ENCODE data around the gene SECISBP2L. TPM values are rescaled to one million over a fixed set of nuclear protein-coding genes. Genes with fewer than 3 reads are reported as not detected.
A peak's percentile ranks its signal among the peaks of the same experiment; 100 is the strongest.
"Not testable (repeated sequence)": the region's sequence is repeated elsewhere in the genome, so short reads cannot be mapped to it uniquely, and the experiment has no call there.

SECISBP2L gene
- 21.0 TPM for total RNA-seq

- ATAC-seq (peak; percentile 96), DNase-seq (ENCODE audit: low spot score) (peak; percentile 96)
Measured at GRCh38 chr15:49046220-49047102, at the start of gene SECISBP2L. TSS of gene SECISBP2L (minus strand) at chr15:49046446. CDS start at chr15:49046299, 147 bp downstream.

GRCh38 chr15:49094923-49095322 is 48.7 kb upstream of the SECISBP2L start:
- ATAC-seq: no peak
- no peak for DNase-seq (ENCODE audit: low spot score)

- DNase-seq (ENCODE audit: low spot score) (no peak), ATAC-seq (no peak)
Measured at GRCh38 chr15:49093252-49094105, 47.2 kb upstream of the SECISBP2L start.

GRCh38 chr15:49088996-49089395 is 42.8 kb upstream of the SECISBP2L start:
- no peak for ATAC-seq

GRCh38 chr15:49085696-49086459 is 39.6 kb upstream of the SECISBP2L start:
- ATAC-seq: no peak
- no peak for DNase-seq (ENCODE audit: low spot score)

More at GRCh38 chr15:49088996-49089395, 42.8 kb upstream of the SECISBP2L start:
- DNase-seq (ENCODE audit: low spot score): no peak

- no peak for ATAC-seq
Measured at GRCh38 chr15:49084285-49084570, 38.0 kb upstream of the SECISBP2L start.

GRCh38 chr15:49083401-49084284 is 37.4 kb upstream of the SECISBP2L start:
- no peak for ATAC-seq
- DNase-seq (ENCODE audit: low spot score): no peak

More at GRCh38 chr15:49084285-49084570, 38.0 kb upstream of the SECISBP2L start:
- DNase-seq (ENCODE audit: low spot score): no peak

GRCh38 chr15:49082960-49083359 is 36.7 kb upstream of the SECISBP2L start:
- DNase-seq (ENCODE audit: low spot score) (no peak), ATAC-seq (no peak)

- no peak for DNase-seq (ENCODE audit: low spot score)
- ATAC-seq: no peak
Measured at GRCh38 chr15:49079340-49080039, 33.2 kb upstream of the SECISBP2L start.

GRCh38 chr15:49075881-49076280 is 29.6 kb upstream of the SECISBP2L start:
- ATAC-seq (no peak), DNase-seq (ENCODE audit: low spot score) (no peak)

- ATAC-seq; DNase-seq (ENCODE audit: low spot score): not testable (repeated sequence)
Measured at GRCh38 chr15:49074589-49075287, 28.5 kb upstream of the SECISBP2L start.

- DNase-seq (ENCODE audit: low spot score) (no peak), ATAC-seq (no peak)
Measured at GRCh38 chr15:49066372-49066771, 20.1 kb upstream of the SECISBP2L start.

- DNase-seq (ENCODE audit: low spot score) (no peak), ATAC-seq (no peak)
Measured at GRCh38 chr15:49064884-49065283, 18.6 kb upstream of the SECISBP2L start.

GRCh38 chr15:49064281-49064653 is 18.0 kb upstream of the SECISBP2L start:
- ATAC-seq (no peak), DNase-seq (ENCODE audit: low spot score) (no peak)

- DNase-seq (ENCODE audit: low spot score): no peak
- no peak for ATAC-seq
Measured at GRCh38 chr15:49063402-49064280, 17.4 kb upstream of the SECISBP2L start.

GRCh38 chr15:49062900-49063299 is 16.7 kb upstream of the SECISBP2L start:
- DNase-seq (ENCODE audit: low spot score) (no peak), ATAC-seq (no peak)

GRCh38 chr15:49060710-49061495 is 14.7 kb upstream of the SECISBP2L start:
- DNase-seq (ENCODE audit: low spot score) (no peak), ATAC-seq (no peak)
